CD4-positive, CD25-positive, alpha-beta regulatory T cell (primary cell): ENCODE data around the gene ARIH1. TPM values are rescaled to one million over a fixed set of nuclear protein-coding genes. Genes with fewer than 3 reads are reported as not detected.

Source experiments
- ATAC-seq, 2 donors: fragments of 150-1000 bp; cut with Tn5 transposase; one replicate each; pipeline ENCODE4 v1.10.0; 2021; ENCODE audit warnings: low read depth in 2 of 2, moderate number of reproducible peaks in 2 of 2, moderate library complexity in 1 of 2
- DNase-seq, 3 donors: peaks; one replicate each; pipeline versions ENCODE4 v3.0.0 to v3.0.0-alpha.2; 2012 to 2022; ENCODE audit warnings: mixed read lengths in 1 of 3
- H3K27ac ChIP-seq: one replicate; pipeline ENCODE4 v1.7.0; 2013; ENCODE audit warnings: mild to moderate bottlenecking, low read length; ENCODE audit not compliant: insufficient read depth, poor library complexity, severe bottlenecking
- H3K27me3 ChIP-seq: one replicate; pipeline ENCODE4 v1.7.0; 2013; ENCODE audit warnings: low read length; ENCODE audit not compliant: control insufficient read depth, insufficient read depth
- H3K36me3 ChIP-seq: one replicate; pipeline ENCODE4 v1.7.0; 2013; ENCODE audit warnings: mild to moderate bottlenecking, low read length, moderate library complexity; ENCODE audit not compliant: control insufficient read depth, insufficient read depth
- H3K4me1 ChIP-seq: 2 replicates; pipeline ENCODE4 v1.7.0; 2013; ENCODE audit warnings: mild to moderate bottlenecking, low read length; ENCODE audit not compliant: insufficient read depth, control insufficient read depth, poor library complexity, severe bottlenecking
- H3K4me3 ChIP-seq: one replicate; pipeline ENCODE4 v1.7.0; 2013; ENCODE audit warnings: low read depth, mild to moderate bottlenecking, low read length, moderate library complexity
- H3K9me3 ChIP-seq, 2 experiments: 1 replicate in 1 of 2; 2 replicates in 1 of 2; pipeline ENCODE4 v1.7.0; 2013; ENCODE audit warnings: low read length in 2 of 2, mild to moderate bottlenecking in 1 of 2, moderate library complexity in 1 of 2; ENCODE audit not compliant: control insufficient read depth in 2 of 2
- H3K27ac Mint-ChIP-seq, 3 donors: one replicate each; pipeline ENCODE4 v1.8.0; 2020 to 2022; ENCODE audit warnings: mild to moderate bottlenecking in 3 of 3, mixed read lengths in 3 of 3, moderate library complexity in 2 of 3
- H3K27me3 Mint-ChIP-seq: one replicate; pipeline ENCODE4 v1.8.0; 2022; ENCODE audit warnings: mild to moderate bottlenecking, mixed read lengths
- H3K36me3 Mint-ChIP-seq: one replicate; pipeline ENCODE4 v1.8.0; 2020; ENCODE audit warnings: mixed read lengths
- H3K4me1 Mint-ChIP-seq, 4 donors: one replicate each; pipeline ENCODE4 v1.8.0; 2020 to 2022; ENCODE audit warnings: mixed read lengths in 4 of 4, mild to moderate bottlenecking in 1 of 4
- H3K4me3 Mint-ChIP-seq, 4 donors: one replicate each; pipeline ENCODE4 v1.8.0; 2020 to 2022; ENCODE audit warnings: mild to moderate bottlenecking in 4 of 4, mixed read lengths in 4 of 4, moderate library complexity in 3 of 4
- H3K9me3 Mint-ChIP-seq, 7 donors: one replicate each; pipeline ENCODE4 v1.8.0; 2020 to 2022; ENCODE audit warnings: mixed read lengths in 7 of 7, mild to moderate bottlenecking in 3 of 7, moderate library complexity in 2 of 7
- polyA plus RNA-seq, 4 donors: library from polyadenylated mRNA; unstranded; fragments of 300-500 nt; fragmentation: Illumina TruSeq; gene quantifications; one replicate each; pipeline ENCODE4 v1.2.3, GENCODE V29; 2021
- total RNA-seq: library from RNA; stranded (reverse); gene quantifications from one replicate; pipeline ENCODE4 v1.2.3, GENCODE V29; 2022

Gene ARIH1
- total and polyA plus RNA-seq, 5 donors from 2014 or later, result 13.1 to 242 (median 15.1) TPM

- H3K36me3 ChIP-seq, result peaks cover 15% of the 10 kb centered on the region
- peak overlapping the region; percentile 0 for H3K4me3 ChIP-seq
- H3K27ac Mint-ChIP-seq, result no peak overlapping the region
- ATAC-seq, result no peak
- H3K27ac ChIP-seq, result no peak overlapping the region
- no peak overlapping the region for H3K4me3 Mint-ChIP-seq
- peaks cover 52% of the 10 kb centered on the region for H3K4me1 ChIP-seq
- DNase-seq, result no peak
- no peaks in the 10 kb centered on the region for H3K9me3 ChIP-seq
- no peaks in the 10 kb centered on the region for H3K27me3 Mint-ChIP-seq
- no peaks in the 10 kb centered on the region for H3K27me3 ChIP-seq
- peaks cover 56 to 90% (median 68%) of the 10 kb centered on the region in 4 donors for H3K4me1 Mint-ChIP-seq
- H3K36me3 Mint-ChIP-seq, result peaks cover 17% of the 10 kb centered on the region
- H3K9me3 Mint-ChIP-seq, result peaks cover 0 to 1% (median 0%) of the 10 kb centered on the region in 7 donors
These were observed 13.1 kb downstream of the ARIH1 start for GRCh38 chr15:72487070-72487797.

- H3K27me3 ChIP-seq, result no peaks in the 10 kb centered on the region
- no peak for ATAC-seq
- Mint-ChIP-seq H3K27ac (peak overlapping the region in 1 of 3 donors; percentile 69), H3K36me3 (peaks cover 10% of the 10 kb centered on the region), H3K27me3 (no peaks in the 10 kb centered on the region), H3K4me3 (peak overlapping the region in 3 of 4 donors; percentile 41 to 59 (median 51)), H3K9me3 (peaks cover 0 to 1% (median 0%) of the 10 kb centered on the region in 7 donors), H3K4me1 (peaks cover 52 to 85% (median 67%) of the 10 kb centered on the region in 4 donors)
- peaks cover 42% of the 10 kb centered on the region for H3K4me1 ChIP-seq
- no peaks in the 10 kb centered on the region for H3K9me3 ChIP-seq
- H3K4me3 ChIP-seq, result peak overlapping the region; percentile 6
- H3K36me3 ChIP-seq, result peaks cover 10% of the 10 kb centered on the region
- no peak for DNase-seq
- H3K27ac ChIP-seq, result no peak overlapping the region
These were observed 14.4 kb downstream of the ARIH1 start for GRCh38 chr15:72488558-72488957.

- H3K27ac Mint-ChIP-seq, result no peak overlapping the region
- DNase-seq (no peak), ATAC-seq (no peak)
- H3K36me3 Mint-ChIP-seq, result peaks cover 8% of the 10 kb centered on the region
- peaks cover 57 to 85% (median 72%) of the 10 kb centered on the region in 4 donors for H3K4me1 Mint-ChIP-seq
- H3K9me3 Mint-ChIP-seq, result peaks cover 0 to 1% (median 0%) of the 10 kb centered on the region in 7 donors
- Histone ChIP-seq H3K4me1 (peaks cover 49% of the 10 kb centered on the region), H3K4me3 (no peak overlapping the region), H3K27me3 (no peaks in the 10 kb centered on the region), H3K36me3 (peaks cover 8% of the 10 kb centered on the region), H3K9me3 (no peaks in the 10 kb centered on the region), H3K27ac (no peak overlapping the region)
- no peaks in the 10 kb centered on the region for H3K27me3 Mint-ChIP-seq
- H3K4me3 Mint-ChIP-seq, result peak overlapping the region in 3 of 4 donors; percentile 14 to 52 (median 46)
These were observed 15.9 kb downstream of the ARIH1 start for GRCh38 chr15:72489943-72490554.

- no peak overlapping the region for H3K27ac Mint-ChIP-seq
- Histone ChIP-seq H3K27ac (no peak overlapping the region), H3K4me3 (no peak overlapping the region), H3K27me3 (no peaks in the 10 kb centered on the region), H3K4me1 (peaks cover 41% of the 10 kb centered on the region), H3K36me3 (peaks cover 8% of the 10 kb centered on the region), H3K9me3 (no peaks in the 10 kb centered on the region)
- peak overlapping the region in 1 of 4 donors; percentile 1 for H3K4me3 Mint-ChIP-seq
- peaks cover 62 to 88% (median 78%) of the 10 kb centered on the region in 4 donors for H3K4me1 Mint-ChIP-seq
- DNase-seq, result no peak
- H3K9me3 Mint-ChIP-seq, result peaks cover 0 to 1% (median 0%) of the 10 kb centered on the region in 7 donors
- ATAC-seq, result no peak
- H3K27me3 Mint-ChIP-seq, result no peaks in the 10 kb centered on the region
- H3K36me3 Mint-ChIP-seq, result peaks cover 4% of the 10 kb centered on the region
These were observed 17.6 kb downstream of the ARIH1 start for GRCh38 chr15:72491768-72492167.

- no peak overlapping the region for H3K27ac ChIP-seq
- H3K9me3 Mint-ChIP-seq, result peaks cover 0 to under 1% (median 0%) of the 10 kb centered on the region in 7 donors
- H3K27me3 Mint-ChIP-seq, result no peaks in the 10 kb centered on the region
- no peak for DNase-seq
- peaks cover 31% of the 10 kb centered on the region for H3K4me1 ChIP-seq
- no peaks in the 10 kb centered on the region for H3K27me3 ChIP-seq
- peak overlapping the region in 3 of 4 donors; percentile 11 to 54 (median 13) for H3K4me3 Mint-ChIP-seq
- no peaks in the 10 kb centered on the region for H3K9me3 ChIP-seq
- no peak for ATAC-seq
- H3K4me1 Mint-ChIP-seq, result peaks cover 65 to 89% (median 79%) of the 10 kb centered on the region in 4 donors
- peaks cover 8% of the 10 kb centered on the region for H3K36me3 ChIP-seq
- no peak overlapping the region for H3K27ac Mint-ChIP-seq
- peaks cover 4% of the 10 kb centered on the region for H3K36me3 Mint-ChIP-seq
- H3K4me3 ChIP-seq, result peak overlapping the region; percentile 23
These were observed 18.6 kb downstream of the ARIH1 start for GRCh38 chr15:72492733-72493132.

- H3K4me1 Mint-ChIP-seq, result peaks cover 64 to 87% (median 78%) of the 10 kb centered on the region in 4 donors
These were observed 19.1 kb downstream of the ARIH1 start for GRCh38 chr15:72493220-72493619.

GRCh38 chr15:72495007-72495406 is 20.9 kb downstream of the ARIH1 start:
- peak overlapping the region in 2 of 4 donors; percentile 26 to 37 for H3K4me3 Mint-ChIP-seq
- no peak overlapping the region for H3K27ac Mint-ChIP-seq
- H3K4me1 Mint-ChIP-seq, result peaks cover 64 to 83% (median 76%) of the 10 kb centered on the region in 4 donors
- H3K27me3 Mint-ChIP-seq, result no peaks in the 10 kb centered on the region
- H3K36me3 ChIP-seq, result peaks cover 9% of the 10 kb centered on the region
- no peak for DNase-seq
- H3K27ac ChIP-seq, result no peak overlapping the region
- no peaks in the 10 kb centered on the region for H3K9me3 ChIP-seq
- peaks cover 22% of the 10 kb centered on the region for H3K4me1 ChIP-seq
- no peak overlapping the region for H3K4me3 ChIP-seq
- H3K9me3 Mint-ChIP-seq, result no peaks in the 10 kb centered on the region
- no peak for ATAC-seq
- H3K36me3 Mint-ChIP-seq, result peaks cover 9% of the 10 kb centered on the region
- no peaks in the 10 kb centered on the region for H3K27me3 ChIP-seq

More at GRCh38 chr15:72493220-72493619, 19.1 kb downstream of the ARIH1 start:
- Histone ChIP-seq H3K4me1 (peaks cover 29% of the 10 kb centered on the region), H3K9me3 (no peaks in the 10 kb centered on the region), H3K27ac (no peak overlapping the region), H3K4me3 (peak overlapping the region; percentile 10), H3K27me3 (no peaks in the 10 kb centered on the region), H3K36me3 (peaks cover 8% of the 10 kb centered on the region)
- Mint-ChIP-seq H3K27me3 (no peaks in the 10 kb centered on the region), H3K36me3 (peaks cover 3% of the 10 kb centered on the region), H3K9me3 (no peaks in the 10 kb centered on the region), H3K4me3 (peak overlapping the region in 3 of 4 donors; percentile 11 to 54 (median 13)), H3K27ac (no peak overlapping the region)
- ATAC-seq, result no peak
- DNase-seq, result no peak
